IMR-90 (cell line): Measurements from ENCODE around the gene RANGRF.

Experiments
- BHLHE40 ChIP-seq: fragments of 150-350 bp; IDR thresholded peaks from 2 replicates; pipeline ENCODE4 v1.6.1; 2016; ENCODE audit warnings: mild to moderate bottlenecking, low read depth, low read length
- CEBPB ChIP-seq: IDR thresholded peaks from 2 replicates; pipeline ENCODE4 v1.6.1; 2012; ENCODE audit warnings: low read depth, low read length, improper control_type of control experiment
- CHD1 ChIP-seq: IDR thresholded peaks from 2 replicates; pipeline ENCODE4 v1.6.1; 2012; ENCODE audit warnings: low read depth, low read length, improper control_type of control experiment
- CTCF ChIP-seq: conservative IDR thresholded peaks from 2 replicates; pipeline ENCODE4 v1.5.1; 2012; ENCODE audit warnings: mild to moderate bottlenecking, low read depth, low read length, improper control_type of control experiment
- ELK1 ChIP-seq: fragments of 150-350 bp; IDR thresholded peaks from 2 replicates; pipeline ENCODE4 v1.6.1; 2016; ENCODE audit warnings: low read depth, mild to moderate bottlenecking, low read length, moderate library complexity, borderline replicate concordance
- FOS ChIP-seq: fragments of 150-350 bp; IDR thresholded peaks from 2 replicates; pipeline ENCODE4 v1.6.1; 2016; ENCODE audit warnings: low read depth, low read length
- MAFK ChIP-seq: IDR thresholded peaks from 2 replicates; pipeline ENCODE4 v1.6.1; 2012; ENCODE audit warnings: low read depth, low read length, improper control_type of control experiment
- MXI1 ChIP-seq: IDR thresholded peaks from 2 replicates; pipeline ENCODE4 v1.6.1; 2012; ENCODE audit warnings: low read depth, mild to moderate bottlenecking, low read length, moderate library complexity, borderline replicate concordance
- NFE2L2 ChIP-seq: fragments of 150-350 bp; IDR thresholded peaks from 2 replicates; pipeline ENCODE4 v1.6.1; 2016; ENCODE audit warnings: low read depth, mild to moderate bottlenecking, low read length
- POLR2A ChIP-seq: IDR thresholded peaks from 2 replicates; pipeline ENCODE4 v1.6.1; 2012; ENCODE audit warnings: mild to moderate bottlenecking, low read depth, low read length
- RAD21 ChIP-seq: IDR thresholded peaks from 2 replicates; pipeline ENCODE4 v1.6.1; 2012; ENCODE audit warnings: low read length, improper control_type of control experiment
- RCOR1 ChIP-seq: IDR thresholded peaks from 2 replicates; pipeline ENCODE4 v1.6.1; 2012; ENCODE audit warnings: mild to moderate bottlenecking, low read length, improper control_type of control experiment; ENCODE audit not compliant: insufficient replicate concordance
- SMC3 ChIP-seq: fragments of 150-350 bp; IDR thresholded peaks from 2 replicates; pipeline ENCODE4 v1.6.1; 2016; ENCODE audit warnings: low read depth, mild to moderate bottlenecking, antibody characterized with exemption, low read length, moderate library complexity
- TF ChIP-seq, protein P1 (sequence below): fragments of 150-350 bp; IDR thresholded peaks from 2 replicates; pipeline ENCODE4 v1.6.1; 2017; ENCODE audit warnings: mild to moderate bottlenecking, antibody characterized with exemption, low read length, low read depth

GRCh38 chr17:8333281-8333680 is 44.8 kb downstream of the RANGRF start:
- TF ChIP-seq CTCF: no peak
- no peak for TF ChIP-seq MXI1
- no peak for TF ChIP-seq CEBPB
- no peak for TF ChIP-seq POLR2A
- TF ChIP-seq RAD21: no peak
- no peak for TF ChIP-seq SMC3
- no peak for TF ChIP-seq BHLHE40
- no peak for TF ChIP-seq RCOR1
- TF ChIP-seq FOS: no peak
- TF ChIP-seq, protein P1, sequence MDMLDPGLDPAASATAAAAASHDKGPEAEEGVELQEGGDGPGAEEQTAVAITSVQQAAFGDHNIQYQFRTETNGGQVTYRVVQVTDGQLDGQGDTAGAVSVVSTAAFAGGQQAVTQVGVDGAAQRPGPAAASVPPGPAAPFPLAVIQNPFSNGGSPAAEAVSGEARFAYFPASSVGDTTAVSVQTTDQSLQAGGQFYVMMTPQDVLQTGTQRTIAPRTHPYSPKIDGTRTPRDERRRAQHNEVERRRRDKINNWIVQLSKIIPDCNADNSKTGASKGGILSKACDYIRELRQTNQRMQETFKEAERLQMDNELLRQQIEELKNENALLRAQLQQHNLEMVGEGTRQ: no peak
- TF ChIP-seq MAFK: no peak
- TF ChIP-seq CHD1: no peak
- no peak for TF ChIP-seq ELK1
- no peak for TF ChIP-seq NFE2L2
